SKM-1 (cell line): Measurements from ENCODE around the gene RIPOR3.
"Not testable (repeated sequence)": the region's sequence is repeated elsewhere in the genome, so short reads cannot be mapped to it uniquely, and the experiment has no call there.

Experiments used
- DNase-seq: peaks from one replicate; lab custom pipeline; 2025; ENCODE audit not compliant: unreplicated experiment; lab: John Stamatoyannopoulos, UW

RIPOR3 gene

GRCh38 chr20:50724851-50725723, 33.7 kb upstream of the RIPOR3 start:
- DNase-seq = no peak

- no peak for DNase-seq
Observed at GRCh38 chr20:50724112-50724725, 32.9 kb upstream of the RIPOR3 start.

- DNase-seq = no peak
Observed at GRCh38 chr20:50723672-50724071, 32.3 kb upstream of the RIPOR3 start.

GRCh38 chr20:50722424-50723155, 31.2 kb upstream of the RIPOR3 start:
- no peak for DNase-seq

- no peak for DNase-seq
Observed at GRCh38 chr20:50721881-50722281, 30.5 kb upstream of the RIPOR3 start.

- DNase-seq = no peak
Observed at GRCh38 chr20:50720582-50720981, 29.2 kb upstream of the RIPOR3 start.

GRCh38 chr20:50720026-50720425, 28.7 kb upstream of the RIPOR3 start:
- no peak for DNase-seq

- DNase-seq = no peak
Observed at GRCh38 chr20:50719328-50719727, 28.0 kb upstream of the RIPOR3 start.

GRCh38 chr20:50717974-50718761, 26.8 kb upstream of the RIPOR3 start:
- DNase-seq = no peak

GRCh38 chr20:50717312-50717711, 26.0 kb upstream of the RIPOR3 start:
- no peak for DNase-seq

GRCh38 chr20:50716518-50716917, 25.2 kb upstream of the RIPOR3 start:
- no peak for DNase-seq

GRCh38 chr20:50715694-50716093, 24.4 kb upstream of the RIPOR3 start:
- no peak for DNase-seq

- DNase-seq = not testable (repeated sequence)
Observed at GRCh38 chr20:50714426-50714825, 23.1 kb upstream of the RIPOR3 start.

GRCh38 chr20:50713657-50714101, 22.3 kb upstream of the RIPOR3 start:
- DNase-seq = no peak

- DNase-seq = no peak
Observed at GRCh38 chr20:50712771-50713656, 21.7 kb upstream of the RIPOR3 start.

- no peak for DNase-seq
Observed at GRCh38 chr20:50711113-50711825, 19.9 kb upstream of the RIPOR3 start.

GRCh38 chr20:50710492-50711063, 19.2 kb upstream of the RIPOR3 start:
- DNase-seq = peak; percentile 58

- DNase-seq = no peak
Observed at GRCh38 chr20:50709636-50709973, 18.3 kb upstream of the RIPOR3 start.
